Cardiac fibroblast (primary cell): ENCODE results near the gene AMOT.

Source experiments
- DNase-seq, 2 donors: peaks; one replicate each; pipeline versions ENCODE4 v3.0.0 to v3.0.0-alpha.2; 2010; ENCODE audit warnings: low read depth in 2 of 2
- H3K4me3 ChIP-seq, 2 donors: replicated peaks in 1 of 2; 1 replicate in 1 of 2; 2 replicates in 1 of 2; pipeline ENCODE4 v1.5.1; 2011; ENCODE audit warnings: low read depth in 2 of 2, low read length in 2 of 2, mild to moderate bottlenecking in 2 of 2, moderate library complexity in 1 of 2
- CTCF ChIP-seq: IDR thresholded peaks from one replicate; pipeline ENCODE4 v1.5.1; 2011; ENCODE audit warnings: low read depth, mild to moderate bottlenecking, low read length, inconsistent platforms

The AMOT gene

DNA sequence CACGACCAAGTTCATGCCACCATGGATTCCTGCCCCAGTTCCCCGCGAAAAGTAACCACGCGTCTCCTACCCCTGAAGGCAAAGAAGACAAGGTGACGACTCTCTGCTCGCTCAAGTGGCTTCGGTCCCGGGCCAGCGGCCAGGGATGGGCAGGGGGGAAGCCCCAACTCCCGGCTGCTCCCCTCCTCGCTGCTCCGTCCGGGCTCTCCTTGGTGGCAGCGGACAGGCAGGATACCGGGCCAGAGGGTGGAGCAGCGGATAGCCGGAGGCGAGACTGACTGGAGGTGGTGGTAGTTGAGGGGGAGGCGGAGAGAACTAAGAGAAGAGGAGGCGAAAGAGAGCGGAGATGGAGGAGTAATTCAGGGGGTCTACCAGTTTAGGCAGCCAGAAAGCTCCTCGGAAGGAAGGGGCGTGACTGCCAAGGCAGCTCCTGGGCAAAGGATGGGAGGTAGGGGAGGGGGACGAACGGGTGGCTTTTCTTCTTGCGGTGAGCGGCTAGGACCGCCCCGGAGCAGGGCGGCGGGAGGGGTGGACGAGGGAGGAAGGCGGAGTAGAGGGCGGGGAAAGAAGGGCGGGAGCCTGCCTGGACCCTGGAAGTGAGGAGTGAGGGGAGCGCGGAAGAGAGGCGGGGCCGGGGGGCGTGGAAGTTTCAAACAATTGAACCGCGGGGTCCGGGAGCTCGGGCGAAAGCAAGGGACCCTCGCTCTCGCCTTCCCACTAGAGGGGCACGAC, at the start of gene AMOT:
Gene AMOT, minus strand, starts transcription at position 450 of the 732 bp plus-strand sequence. CDS start 17,705 bp downstream, outside the sequence.
- H3K4me3 ChIP-seq, result peak within 1 kb of the TSS; percentile 58 to 60
- DNase-seq, result peak; percentile 29 to 62
- TF ChIP-seq CTCF, result no peak

- no peak for TF ChIP-seq CTCF
Measured at GRCh38 chrX:112889400-112889799, 48.8 kb upstream of the AMOT start.

DNA sequence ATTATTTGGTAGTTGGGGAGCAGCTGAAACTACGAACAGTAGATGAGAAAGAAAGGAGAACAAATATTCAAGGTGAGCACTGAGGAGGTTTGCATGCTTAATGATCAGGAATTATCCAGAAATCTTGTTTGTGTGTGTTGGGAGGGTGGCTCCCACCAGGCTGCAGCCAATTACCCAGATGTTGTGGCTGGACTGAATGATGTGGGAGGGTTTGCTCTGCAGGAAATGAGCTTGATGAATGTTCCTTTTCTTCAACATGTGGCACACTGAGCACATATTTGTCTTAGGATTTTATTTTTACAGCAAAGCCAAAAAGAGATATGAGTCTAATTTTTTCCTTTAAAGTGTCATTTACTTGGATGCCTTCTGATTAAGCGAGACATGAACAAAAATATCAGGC, 48.3 kb upstream of the AMOT start:
- no peak overlapping the region for H3K4me3 ChIP-seq
- no peak for DNase-seq
- no peak for TF ChIP-seq CTCF

More at GRCh38 chrX:112889400-112889799, 48.8 kb upstream of the AMOT start:
- DNase-seq, result no peak
- no peak overlapping the region for H3K4me3 ChIP-seq

GRCh38 chrX:112877771-112878173, 37.1 kb upstream of the AMOT start:
- TF ChIP-seq CTCF, result no peak
- no peak for DNase-seq

DNA sequence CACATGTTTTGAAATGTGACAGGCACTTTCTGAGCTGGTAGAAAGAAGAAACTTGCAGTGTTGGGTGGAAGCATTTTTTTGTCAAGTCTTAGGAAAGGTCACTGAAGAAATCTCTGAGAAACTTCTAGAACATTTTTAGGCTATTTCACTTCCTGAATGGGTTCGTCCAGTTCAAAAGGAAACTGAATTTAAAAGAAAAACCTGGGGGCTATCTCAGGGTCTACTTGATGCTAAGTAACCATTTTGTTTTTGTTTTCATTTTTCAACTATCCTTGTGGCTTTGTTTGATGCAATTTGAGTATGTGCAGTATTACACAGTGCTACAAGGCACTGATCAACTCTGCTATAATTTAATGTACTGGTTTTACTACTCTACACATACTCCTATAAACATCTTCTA, 34.0 kb upstream of the AMOT start:
- no peak for TF ChIP-seq CTCF
- DNase-seq, result no peak
- no peak overlapping the region for H3K4me3 ChIP-seq

More at GRCh38 chrX:112877771-112878173, 37.1 kb upstream of the AMOT start:
- no peak overlapping the region for H3K4me3 ChIP-seq

GRCh38 chrX:112874175-112874574, 33.5 kb upstream of the AMOT start:
- peak; percentile 0 to 14 for DNase-seq
- no peak overlapping the region for H3K4me3 ChIP-seq
- no peak for TF ChIP-seq CTCF

- TF ChIP-seq CTCF, result no peak
- no peak for DNase-seq
- no peak overlapping the region for H3K4me3 ChIP-seq
Measured at GRCh38 chrX:112868586-112868985, 28.0 kb upstream of the AMOT start.
